H1 (cell line): Measurements from ENCODE around the gene GSDME.

Experiments used
- CBX8 ChIP-seq: fragments of 300-800, 300-1000 bp; sonication (generic); IDR thresholded peaks from 2 replicates; pipeline ENCODE4 v1.7.1; 2016; ENCODE audit warnings: low read depth, low read length, borderline replicate concordance
- CTCF ChIP-seq, 3 experiments: IDR thresholded peaks; 1 replicate in 2 of 3; 2 replicates in 1 of 3; pipeline versions ENCODE4 v1.5.1 to v1.6.1; 2011; ENCODE audit warnings: low read length in 3 of 3, mild to moderate bottlenecking in 3 of 3, inconsistent platforms in 2 of 3, low read depth in 1 of 3, moderate library complexity in 1 of 3; ENCODE audit not compliant: insufficient read depth in 1 of 3; ENCODE audit errors: control extremely low read depth in 1 of 3
- EP300 ChIP-seq, 2 experiments: IDR thresholded peaks; 1 replicate in 1 of 2; 2 replicates in 1 of 2; pipeline ENCODE4 v1.6.1; 2011 to 2012; ENCODE audit warnings: low read depth in 2 of 2, low read length in 2 of 2, mild to moderate bottlenecking in 2 of 2, borderline replicate concordance in 1 of 2, inconsistent platforms in 1 of 2, moderate library complexity in 1 of 2
- POLR2A ChIP-seq, 2 experiments: IDR thresholded peaks; 1 replicate in 1 of 2; 2 replicates in 1 of 2; pipeline ENCODE4 v1.6.1; 2011; ENCODE audit warnings: low read depth in 2 of 2, low read length in 2 of 2, mild to moderate bottlenecking in 2 of 2; ENCODE audit errors: control extremely low read depth in 1 of 2
- RXRA ChIP-seq: IDR thresholded peaks from 2 replicates; pipeline ENCODE4 v1.6.1; 2011; ENCODE audit warnings: low read depth, mild to moderate bottlenecking, low read length, moderate library complexity; ENCODE audit not compliant: insufficient read depth
- TEAD4 ChIP-seq: IDR thresholded peaks from 2 replicates; pipeline ENCODE4 v1.6.1; 2012; ENCODE audit warnings: low read depth, low read length, inconsistent platforms, mixed read lengths
- ZNF274 ChIP-seq: IDR thresholded peaks from 2 replicates; pipeline ENCODE4 v1.7.0; 2012; ENCODE audit warnings: low read length, borderline replicate concordance; ENCODE audit errors: extremely low read depth

GRCh38 chr7:24725554-24726241 is 31.6 kb downstream of the GSDME start:
- TF ChIP-seq ZNF274, result no peak
- TF ChIP-seq TEAD4, result no peak
- no peak for TF ChIP-seq CTCF (IDR thresholded peaks at IDR 0.05; ENCODE audit: control extremely low read depth in 1 of 3, insufficient read depth in 1 of 3, low read depth in 1 of 3, low read length in 3 of 3)
- no peak for TF ChIP-seq EP300 (IDR thresholded peaks at IDR 0.05; ENCODE audit: borderline replicate concordance in 1 of 2, low read depth in 2 of 2, low read length in 2 of 2)
- TF ChIP-seq RXRA, result no peak
- no peak for TF ChIP-seq POLR2A (IDR thresholded peaks at IDR 0.05; ENCODE audit: control extremely low read depth in 1 of 2, low read depth in 2 of 2, low read length in 2 of 2)
- TF ChIP-seq CBX8, result no peak
